ENCODE data around the gene SGK1. TPM values are rescaled to one million over a fixed set of nuclear protein-coding genes. Genes with fewer than 3 reads are reported as not detected.

Gene SGK1
- total RNA-seq, 1 experiment from 2014 or later = 95.2 TPM

DNA sequence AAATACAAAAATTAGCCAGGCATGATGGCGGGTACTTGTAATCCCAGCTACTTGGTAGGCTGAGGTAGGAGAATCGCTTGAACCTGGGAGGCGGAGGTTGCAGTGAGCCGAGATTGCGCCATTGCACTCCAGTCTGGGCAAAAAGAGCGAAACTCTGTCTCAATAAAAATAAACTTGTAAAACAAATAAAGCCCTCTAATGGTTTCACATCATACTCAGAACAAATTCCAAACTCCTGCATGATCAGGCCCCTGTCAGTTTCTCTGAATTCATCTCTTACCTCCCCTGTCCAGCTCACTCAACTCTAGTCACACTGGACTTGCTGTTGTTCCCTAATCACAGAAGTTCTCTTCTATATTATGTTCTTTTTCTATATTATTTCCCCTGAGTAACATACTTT, 43.1 kb upstream of the SGK1 start:
- peaks cover 19% of the 10 kb centered on the region for H3K4me1 ChIP-seq (ENCODE audit: insufficient read depth, low read length)
- POLR2A ChIA-PET (ENCODE audit: unreplicated experiment) = no interaction called here
- H3K9me3 ChIP-seq (ENCODE audit: low read length) = no peaks in the 10 kb centered on the region
- H2AFZ ChIP-seq (ENCODE audit: low read length) = no peak overlapping the region
- H3K9ac ChIP-seq (ENCODE audit: low read length) = no peak overlapping the region
- H3K27ac ChIP-seq (ENCODE audit: low read length) = no peak overlapping the region
- H4K20me1 ChIP-seq (ENCODE audit: low read length) = no peaks in the 10 kb centered on the region
- no peak for ATAC-seq
- H3K36me3 ChIP-seq (ENCODE audit: low read depth, low read length) = no peaks in the 10 kb centered on the region
- H3K79me2 ChIP-seq (ENCODE audit: low read length) = no peaks in the 10 kb centered on the region
- TF ChIP-seq CTCF (conservative IDR thresholded peaks at IDR 0.05; ENCODE audit: low read depth, low read length) = no peak
- TF ChIP-seq EZH2phosphoT487 (IDR thresholded peaks at IDR 0.05; ENCODE audit: borderline replicate concordance, low read length) = no peak
- no peak for TF ChIP-seq EZH2 (IDR thresholded peaks at IDR 0.05; ENCODE audit: low read length, unreplicated experiment)
- H3K4me2 ChIP-seq (ENCODE audit: low read length) = no peak overlapping the region
- no peak overlapping the region for H3K4me3 ChIP-seq (ENCODE audit: low read length)
- CTCF ChIA-PET = no interaction called here
- H3K9me2 ChIP-seq (replicated peaks; ENCODE audit: low read length) = no peaks in the 10 kb centered on the region
- BruUV-seq (replicated peaks) = no TSS peak
- intact Hi-C loops (cut with micrococcal nuclease) = no loop called here
- H3K27me3 ChIP-seq (ENCODE audit: low read length) = no peaks in the 10 kb centered on the region
- H3F3A ChIP-seq (ENCODE audit: low read length, unreplicated experiment) = no peaks in the 10 kb centered on the region
- no peak for DNase-seq

DNA sequence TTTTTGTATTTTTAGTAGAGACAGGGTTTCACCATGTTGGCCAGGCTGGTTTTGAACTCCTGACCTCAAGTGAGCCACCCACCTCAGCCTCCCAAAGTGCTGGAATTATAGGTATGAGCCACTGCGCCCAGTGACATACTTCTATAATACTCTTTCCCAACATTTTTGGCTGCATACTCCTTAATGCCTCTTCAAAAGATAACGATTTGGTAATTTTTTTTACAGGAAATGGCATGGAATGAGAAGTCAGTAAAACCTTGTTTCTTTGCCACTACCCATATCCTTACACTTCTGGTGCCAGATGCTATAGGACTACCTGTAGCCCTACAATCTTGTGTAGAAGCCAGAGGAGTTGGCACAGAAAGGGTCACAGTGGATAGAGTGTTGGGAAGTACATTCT, 41.4 kb upstream of the SGK1 start:
- no peaks in the 10 kb centered on the region for H3K9me3 ChIP-seq (ENCODE audit: low read length)
- no peak overlapping the region for H2AFZ ChIP-seq (ENCODE audit: low read length)
- H3K27me3 ChIP-seq (ENCODE audit: low read length) = no peaks in the 10 kb centered on the region
- no peaks in the 10 kb centered on the region for H4K20me1 ChIP-seq (ENCODE audit: low read length)
- no TSS peak for BruUV-seq (replicated peaks)
- H3K36me3 ChIP-seq (ENCODE audit: low read depth, low read length) = no peaks in the 10 kb centered on the region
- POLR2A ChIA-PET (ENCODE audit: unreplicated experiment) = no interaction called here
- no peak for TF ChIP-seq CTCF (conservative IDR thresholded peaks at IDR 0.05; ENCODE audit: low read depth, low read length)
- no peak for TF ChIP-seq EZH2phosphoT487 (IDR thresholded peaks at IDR 0.05; ENCODE audit: borderline replicate concordance, low read length)
- no peak for TF ChIP-seq EZH2 (IDR thresholded peaks at IDR 0.05; ENCODE audit: low read length, unreplicated experiment)
- H3K27ac ChIP-seq (ENCODE audit: low read length) = no peak overlapping the region
- DNase-seq = no peak
- no peaks in the 10 kb centered on the region for H3F3A ChIP-seq (ENCODE audit: low read length, unreplicated experiment)
- H3K9ac ChIP-seq (ENCODE audit: low read length) = no peak overlapping the region
- H3K79me2 ChIP-seq (ENCODE audit: low read length) = no peaks in the 10 kb centered on the region
- H3K4me3 ChIP-seq (ENCODE audit: low read length) = no peak overlapping the region
- CTCF ChIA-PET = no interaction called here
- H3K4me1 ChIP-seq (ENCODE audit: insufficient read depth, low read length) = peaks cover 17% of the 10 kb centered on the region
- intact Hi-C loops (cut with micrococcal nuclease) = no loop called here
- no peak for ATAC-seq
- H3K4me2 ChIP-seq (ENCODE audit: low read length) = no peak overlapping the region
- no peaks in the 10 kb centered on the region for H3K9me2 ChIP-seq (replicated peaks; ENCODE audit: low read length)

DNA sequence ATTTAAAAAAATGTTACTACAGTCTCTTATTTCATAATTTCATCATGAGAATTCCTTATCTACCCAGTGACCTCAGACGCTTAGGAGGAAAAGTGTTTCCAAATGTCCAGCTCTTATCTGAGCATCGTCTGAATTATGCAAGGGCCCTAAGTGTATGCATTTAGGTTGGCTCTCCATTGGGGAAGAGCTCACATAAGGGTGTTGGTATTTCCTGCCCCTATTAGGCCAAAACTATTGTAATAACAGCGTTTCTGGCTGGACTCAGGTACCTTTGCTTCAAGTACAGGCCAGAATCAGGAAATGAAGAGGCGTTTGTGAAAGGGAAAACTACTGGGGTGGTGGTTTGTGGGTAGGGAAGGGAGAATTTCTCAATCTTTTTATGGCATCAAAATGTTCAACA, 40.4 kb upstream of the SGK1 start:
- Histone ChIP-seq H3K27ac (ENCODE audit: low read length) (no peak overlapping the region), H3K27me3 (ENCODE audit: low read length) (no peaks in the 10 kb centered on the region), H3K4me3 (ENCODE audit: low read length) (no peak overlapping the region), H3K4me1 (ENCODE audit: insufficient read depth, low read length) (peaks cover 9% of the 10 kb centered on the region), H3K9me2 (replicated peaks; ENCODE audit: low read length) (no peaks in the 10 kb centered on the region), H3K36me3 (ENCODE audit: low read depth, low read length) (no peaks in the 10 kb centered on the region), H2AFZ (ENCODE audit: low read length) (no peak overlapping the region), H3K9ac (ENCODE audit: low read length) (no peak overlapping the region), H3K9me3 (ENCODE audit: low read length) (no peaks in the 10 kb centered on the region), H3K4me2 (ENCODE audit: low read length) (no peak overlapping the region), H3F3A (ENCODE audit: low read length, unreplicated experiment) (no peaks in the 10 kb centered on the region), H4K20me1 (ENCODE audit: low read length) (no peaks in the 10 kb centered on the region), H3K79me2 (ENCODE audit: low read length) (no peaks in the 10 kb centered on the region)
- DNase-seq = no peak
- TF ChIP-seq CTCF (conservative IDR thresholded peaks at IDR 0.05; ENCODE audit: low read depth, low read length) (no peak), EZH2 (IDR thresholded peaks at IDR 0.05; ENCODE audit: low read length, unreplicated experiment) (no peak), EZH2phosphoT487 (IDR thresholded peaks at IDR 0.05; ENCODE audit: borderline replicate concordance, low read length) (no peak)
- no peak for ATAC-seq
- CTCF ChIA-PET = no interaction called here
- BruUV-seq (replicated peaks) = no TSS peak
- intact Hi-C loops (cut with micrococcal nuclease) = no loop called here
- POLR2A ChIA-PET (ENCODE audit: unreplicated experiment) = no interaction called here
